Brain pericyte (primary cell): ENCODE measurements around the gene WDR1.

ENCODE experiments used
- DNase-seq: peaks from one replicate; pipeline ENCODE4 v3.0.0-alpha.2; 2012; ENCODE audit warnings: low read depth, low spot score

Gene WDR1

GRCh38 chr4:10098780-10099160 is 17.8 kb downstream of the WDR1 start:
- DNase-seq: no peak

- DNase-seq: no peak
Measured at GRCh38 chr4:10097906-10098779, 18.5 kb downstream of the WDR1 start.

- no peak for DNase-seq
Measured at GRCh38 chr4:10096978-10097335, 19.6 kb downstream of the WDR1 start.

GRCh38 chr4:10096201-10096977 is 20.2 kb downstream of the WDR1 start:
- DNase-seq: peak; percentile 80

- no peak for DNase-seq
Measured at GRCh38 chr4:10095296-10095991, 21.2 kb downstream of the WDR1 start.

GRCh38 chr4:10094841-10095240 is 21.8 kb downstream of the WDR1 start:
- no peak for DNase-seq

- DNase-seq: peak; percentile 85
Measured at GRCh38 chr4:10093801-10094552, 22.6 kb downstream of the WDR1 start.

GRCh38 chr4:10093271-10093621 is 23.4 kb downstream of the WDR1 start:
- no peak for DNase-seq

- no peak for DNase-seq
Measured at GRCh38 chr4:10092481-10093270, 23.9 kb downstream of the WDR1 start.

- no peak for DNase-seq
Measured at GRCh38 chr4:10091531-10092181, 24.9 kb downstream of the WDR1 start.

GRCh38 chr4:10090467-10091250 is 25.9 kb downstream of the WDR1 start:
- DNase-seq: no peak

GRCh38 chr4:10089346-10089745 is 27.3 kb downstream of the WDR1 start:
- DNase-seq: no peak

GRCh38 chr4:10088135-10089010 is 28.2 kb downstream of the WDR1 start:
- no peak for DNase-seq

- DNase-seq: no peak
Measured at GRCh38 chr4:10087152-10087791, 29.3 kb downstream of the WDR1 start.

- no peak for DNase-seq
Measured at GRCh38 chr4:10086506-10087120, 30.0 kb downstream of the WDR1 start.

- no peak for DNase-seq
Measured at GRCh38 chr4:10085828-10086505, 30.6 kb downstream of the WDR1 start.

- no peak for DNase-seq
Measured at GRCh38 chr4:10085386-10085785, 31.2 kb downstream of the WDR1 start.
